ENCODE measurements around the gene COX7A2. TPM values are rescaled to one million over a fixed set of nuclear protein-coding genes. Genes with fewer than 3 reads are reported as not detected.

COX7A2 gene
- total and polyA plus RNA-seq, 2 donors = 422 to 447 TPM

GRCh38 chr6:75201021-75201420 lies 42.6 kb downstream of the COX7A2 start:
- Histone ChIP-seq H3K9me3 (ENCODE audit: control insufficient read depth in 2 of 2, insufficient read depth in 1 of 2, low read length in 1 of 2) (peaks cover 0 to 5% of the 10 kb centered on the region in 2 donors), H3K4me3 (ENCODE audit: low read length in 2 of 2) (no peak overlapping the region), H3K4me1 (ENCODE audit: control insufficient read depth in 2 of 2, insufficient read depth in 2 of 2, low read length in 2 of 2) (peaks cover 0 to 4% of the 10 kb centered on the region in 2 donors), H3K27me3 (ENCODE audit: control insufficient read depth in 2 of 2, insufficient read depth in 1 of 2, low read length in 1 of 2) (peaks cover 40 to 61% of the 10 kb centered on the region in 2 donors), H3K36me3 (ENCODE audit: control insufficient read depth in 2 of 2, insufficient read depth in 2 of 2, low read length in 1 of 2) (no peaks in the 10 kb centered on the region), H3K27ac (ENCODE audit: low read depth in 1 of 2, low read length in 1 of 2) (no peak overlapping the region)
- no peak for DNase-seq (ENCODE audit: low read depth in 6 of 9, low spot score in 9 of 9)
- 15% methylated on average over 1 of the region's 1 CpG for WGBS

- H3K36me3 ChIP-seq (ENCODE audit: control insufficient read depth in 2 of 2, insufficient read depth in 2 of 2, low read length in 1 of 2) = no peaks in the 10 kb centered on the region
- WGBS = 98% methylated on average over 3 of the region's 3 CpGs
- DNase-seq (ENCODE audit: low read depth in 6 of 9, low spot score in 9 of 9) = no peak
- H3K27me3 ChIP-seq (ENCODE audit: control insufficient read depth in 2 of 2, insufficient read depth in 1 of 2, low read length in 1 of 2) = peaks cover 30 to 49% of the 10 kb centered on the region in 2 donors
- peaks cover 0 to 2% of the 10 kb centered on the region in 2 donors for H3K4me1 ChIP-seq (ENCODE audit: control insufficient read depth in 2 of 2, insufficient read depth in 2 of 2, low read length in 2 of 2)
- peaks cover 0 to 5% of the 10 kb centered on the region in 2 donors for H3K9me3 ChIP-seq (ENCODE audit: control insufficient read depth in 2 of 2, insufficient read depth in 1 of 2, low read length in 1 of 2)
- H3K4me3 ChIP-seq (ENCODE audit: low read length in 2 of 2) = no peak overlapping the region
- H3K27ac ChIP-seq (ENCODE audit: low read depth in 1 of 2, low read length in 1 of 2) = no peak overlapping the region
Measured at GRCh38 chr6:75199889-75200288, 43.7 kb downstream of the COX7A2 start.

GRCh38 chr6:75196081-75196687 lies 47.4 kb downstream of the COX7A2 start:
- no peak for DNase-seq (ENCODE audit: low read depth in 6 of 9, low spot score in 9 of 9)
- Histone ChIP-seq H3K36me3 (ENCODE audit: control insufficient read depth in 2 of 2, insufficient read depth in 2 of 2, low read length in 1 of 2) (no peaks in the 10 kb centered on the region), H3K27ac (ENCODE audit: low read depth in 1 of 2, low read length in 1 of 2) (no peak overlapping the region), H3K27me3 (ENCODE audit: control insufficient read depth in 2 of 2, insufficient read depth in 1 of 2, low read length in 1 of 2) (peaks cover 5 to 12% of the 10 kb centered on the region in 2 donors), H3K9me3 (ENCODE audit: control insufficient read depth in 2 of 2, insufficient read depth in 1 of 2, low read length in 1 of 2) (no peaks in the 10 kb centered on the region), H3K4me1 (ENCODE audit: control insufficient read depth in 2 of 2, insufficient read depth in 2 of 2, low read length in 2 of 2) (no peaks in the 10 kb centered on the region), H3K4me3 (ENCODE audit: low read length in 2 of 2) (no peak overlapping the region)
- 70% methylated on average over 2 of the region's 2 CpGs for WGBS

- 88% methylated on average over 3 of the region's 3 CpGs for WGBS
- Histone ChIP-seq H3K36me3 (ENCODE audit: control insufficient read depth in 2 of 2, insufficient read depth in 2 of 2, low read length in 1 of 2) (no peaks in the 10 kb centered on the region), H3K4me3 (ENCODE audit: low read length in 2 of 2) (no peak overlapping the region), H3K27me3 (ENCODE audit: control insufficient read depth in 2 of 2, insufficient read depth in 1 of 2, low read length in 1 of 2) (no peaks in the 10 kb centered on the region), H3K27ac (ENCODE audit: low read depth in 1 of 2, low read length in 1 of 2) (no peak overlapping the region), H3K4me1 (ENCODE audit: control insufficient read depth in 2 of 2, insufficient read depth in 2 of 2, low read length in 2 of 2) (no peaks in the 10 kb centered on the region), H3K9me3 (ENCODE audit: control insufficient read depth in 2 of 2, insufficient read depth in 1 of 2, low read length in 1 of 2) (no peaks in the 10 kb centered on the region)
- no peak for DNase-seq (ENCODE audit: low read depth in 6 of 9, low spot score in 9 of 9)
Measured at GRCh38 chr6:75188221-75188925, 55.2 kb downstream of the COX7A2 start.

Other genes starting within 250 kb of the COX7A2 start
- gene COL12A1, start 37.7 kb downstream of the COX7A2 start, total RNA-seq = 16.3 TPM
- gene COL12A1, start 37.7 kb downstream of the COX7A2 start, polyA plus RNA-seq = 6.8 TPM
- gene TMEM30A, start 41.0 kb upstream of the COX7A2 start, total RNA-seq = 40.6 TPM
- gene TMEM30A, start 41.0 kb upstream of the COX7A2 start, polyA plus RNA-seq = 45.8 TPM
- 1.9 TPM for gene FILIP1, start 250.0 kb upstream of the COX7A2 start, total RNA-seq
- gene FILIP1, start 250.0 kb upstream of the COX7A2 start, polyA plus RNA-seq = 1.8 TPM